ENCODE data around the gene SLC7A8.

SLC7A8 gene

GRCh38 chr14:23128969-23129758 is 54.3 kb downstream of the SLC7A8 start:
- Histone ChIP-seq H3K4me3 (ENCODE audit: insufficient read depth in 1 of 2, low read depth in 1 of 2, low read length in 2 of 2) (no peak overlapping the region), H3K23ac (ENCODE audit: low read length in 2 of 2) (no peak overlapping the region), H2BK15ac (ENCODE audit: low read depth, poor library complexity, severe bottlenecking) (no peak overlapping the region), H2BK5ac (ENCODE audit: low read depth, low read length, poor library complexity, severe bottlenecking) (no peak overlapping the region), H3K9ac (ENCODE audit: low read length) (no peak overlapping the region), H2AFZ (ENCODE audit: low read depth, low read length) (no peak overlapping the region), H3K4me2 (ENCODE audit: low read length, poor library complexity, severe bottlenecking) (no peak overlapping the region), H3K79me1 (replicated peaks; ENCODE audit: low read length, poor library complexity, severe bottlenecking) (no peaks in the 10 kb centered on the region), H3K14ac (ENCODE audit: low read length in 2 of 2) (no peak overlapping the region), H3K9me3 (ENCODE audit: control insufficient read depth, low read length) (no peaks in the 10 kb centered on the region), H2AK5ac (ENCODE audit: low read length, severe bottlenecking) (no peak overlapping the region), H2BK12ac (ENCODE audit: low read length in 2 of 2) (no peak overlapping the region), H4K91ac (ENCODE audit: low read length) (no peak overlapping the region), H3K27ac (ENCODE audit: low read length, poor library complexity, severe bottlenecking) (no peak overlapping the region), H3K27me3 (ENCODE audit: control insufficient read depth in 1 of 2, insufficient read depth in 1 of 2, low read length in 2 of 2) (peaks cover 0 to 14% of the 10 kb centered on the region in 2 experiments), H3K36me3 (ENCODE audit: control insufficient read depth in 1 of 2, insufficient read depth in 2 of 2, low read depth in 1 of 2, low read length in 2 of 2) (peaks cover 0 to 53% of the 10 kb centered on the region in 2 experiments), H3K4me1 (ENCODE audit: control insufficient read depth, insufficient read depth, low read depth, low read length) (no peaks in the 10 kb centered on the region), H4K8ac (ENCODE audit: low read length) (no peak overlapping the region), H3K4ac (ENCODE audit: low read depth in 1 of 2, low read length in 2 of 2) (no peak overlapping the region), H2BK120ac (ENCODE audit: low read depth, low read length) (no peak overlapping the region), H3K18ac (ENCODE audit: low read depth in 1 of 2, low read length in 2 of 2) (no peak overlapping the region)
- DNase-seq: no peak
- 96% methylated on average over 7 of the region's 7 CpGs for WGBS

GRCh38 chr14:23127861-23128260 is 55.6 kb downstream of the SLC7A8 start:
- 94% methylated on average over 3 of the region's 3 CpGs for WGBS
- H4K91ac ChIP-seq (ENCODE audit: low read length): no peak overlapping the region

GRCh38 chr14:23126548-23127278 is 56.7 kb downstream of the SLC7A8 start:
- H4K8ac ChIP-seq (ENCODE audit: low read length): no peak overlapping the region
- peak overlapping the region in 1 of 2 experiments; percentile 37 for H3K14ac ChIP-seq (ENCODE audit: low read length in 2 of 2)
- peaks cover 0 to 48% of the 10 kb centered on the region in 2 experiments for H3K36me3 ChIP-seq (ENCODE audit: control insufficient read depth in 1 of 2, insufficient read depth in 2 of 2, low read depth in 1 of 2, low read length in 2 of 2)
- H3K27ac ChIP-seq (ENCODE audit: low read length, poor library complexity, severe bottlenecking): no peak overlapping the region
- WGBS: 87% methylated on average over 6 of the region's 8 CpGs
- no peaks in the 10 kb centered on the region for H3K79me1 ChIP-seq (replicated peaks; ENCODE audit: low read length, poor library complexity, severe bottlenecking)
- no peak for DNase-seq
- no peaks in the 10 kb centered on the region for H3K9me3 ChIP-seq (ENCODE audit: control insufficient read depth, low read length)
- no peak overlapping the region for H2BK120ac ChIP-seq (ENCODE audit: low read depth, low read length)
- no peak overlapping the region for H4K91ac ChIP-seq (ENCODE audit: low read length)
- H2AFZ ChIP-seq (ENCODE audit: low read depth, low read length): no peak overlapping the region
- no peak overlapping the region for H3K4me2 ChIP-seq (ENCODE audit: low read length, poor library complexity, severe bottlenecking)
- peaks cover 2% of the 10 kb centered on the region for H3K4me1 ChIP-seq (ENCODE audit: control insufficient read depth, insufficient read depth, low read depth, low read length)
- H3K4ac ChIP-seq (ENCODE audit: low read depth in 1 of 2, low read length in 2 of 2): no peak overlapping the region
- no peak overlapping the region for H2BK12ac ChIP-seq (ENCODE audit: low read length in 2 of 2)
- no peak overlapping the region for H3K4me3 ChIP-seq (ENCODE audit: insufficient read depth in 1 of 2, low read depth in 1 of 2, low read length in 2 of 2)
- no peak overlapping the region for H3K9ac ChIP-seq (ENCODE audit: low read length)
- H3K27me3 ChIP-seq (ENCODE audit: control insufficient read depth in 1 of 2, insufficient read depth in 1 of 2, low read length in 2 of 2): peaks cover 0 to 14% of the 10 kb centered on the region in 2 experiments
- H2BK15ac ChIP-seq (ENCODE audit: low read depth, poor library complexity, severe bottlenecking): no peak overlapping the region
- H3K18ac ChIP-seq (ENCODE audit: low read depth in 1 of 2, low read length in 2 of 2): no peak overlapping the region
- no peak overlapping the region for H3K23ac ChIP-seq (ENCODE audit: low read length in 2 of 2)
- H2AK5ac ChIP-seq (ENCODE audit: low read length, severe bottlenecking): no peak overlapping the region
- no peak overlapping the region for H2BK5ac ChIP-seq (ENCODE audit: low read depth, low read length, poor library complexity, severe bottlenecking)

More at GRCh38 chr14:23127861-23128260, 55.6 kb downstream of the SLC7A8 start:
- no peak overlapping the region for H2AFZ ChIP-seq (ENCODE audit: low read depth, low read length)
- peaks cover 0 to 14% of the 10 kb centered on the region in 2 experiments for H3K27me3 ChIP-seq (ENCODE audit: control insufficient read depth in 1 of 2, insufficient read depth in 1 of 2, low read length in 2 of 2)
- no peak overlapping the region for H4K8ac ChIP-seq (ENCODE audit: low read length)
- no peak overlapping the region for H2BK12ac ChIP-seq (ENCODE audit: low read length in 2 of 2)
- no peak overlapping the region for H3K23ac ChIP-seq (ENCODE audit: low read length in 2 of 2)
- no peak overlapping the region for H3K18ac ChIP-seq (ENCODE audit: low read depth in 1 of 2, low read length in 2 of 2)
- H2BK5ac ChIP-seq (ENCODE audit: low read depth, low read length, poor library complexity, severe bottlenecking): no peak overlapping the region
- H3K4ac ChIP-seq (ENCODE audit: low read depth in 1 of 2, low read length in 2 of 2): no peak overlapping the region
- H2AK5ac ChIP-seq (ENCODE audit: low read length, severe bottlenecking): no peak overlapping the region
- H3K79me1 ChIP-seq (replicated peaks; ENCODE audit: low read length, poor library complexity, severe bottlenecking): no peaks in the 10 kb centered on the region
- no peak overlapping the region for H2BK120ac ChIP-seq (ENCODE audit: low read depth, low read length)
- no peak overlapping the region for H3K4me3 ChIP-seq (ENCODE audit: insufficient read depth in 1 of 2, low read depth in 1 of 2, low read length in 2 of 2)
- no peak overlapping the region for H3K4me2 ChIP-seq (ENCODE audit: low read length, poor library complexity, severe bottlenecking)
- H3K4me1 ChIP-seq (ENCODE audit: control insufficient read depth, insufficient read depth, low read depth, low read length): no peaks in the 10 kb centered on the region
- H3K9ac ChIP-seq (ENCODE audit: low read length): no peak overlapping the region
- H2BK15ac ChIP-seq (ENCODE audit: low read depth, poor library complexity, severe bottlenecking): no peak overlapping the region
- H3K36me3 ChIP-seq (ENCODE audit: control insufficient read depth in 1 of 2, insufficient read depth in 2 of 2, low read depth in 1 of 2, low read length in 2 of 2): peaks cover 0 to 53% of the 10 kb centered on the region in 2 experiments
- H3K9me3 ChIP-seq (ENCODE audit: control insufficient read depth, low read length): no peaks in the 10 kb centered on the region
- DNase-seq: no peak
- no peak overlapping the region for H3K14ac ChIP-seq (ENCODE audit: low read length in 2 of 2)
- no peak overlapping the region for H3K27ac ChIP-seq (ENCODE audit: low read length, poor library complexity, severe bottlenecking)

- H2BK15ac ChIP-seq (ENCODE audit: low read depth, poor library complexity, severe bottlenecking): no peak overlapping the region
- 88% methylated on average over 8 of the region's 9 CpGs for WGBS
- no peak overlapping the region for H3K23ac ChIP-seq (ENCODE audit: low read length in 2 of 2)
- peaks cover 0 to 41% of the 10 kb centered on the region in 2 experiments for H3K36me3 ChIP-seq (ENCODE audit: control insufficient read depth in 1 of 2, insufficient read depth in 2 of 2, low read depth in 1 of 2, low read length in 2 of 2)
- H3K4me1 ChIP-seq (ENCODE audit: control insufficient read depth, insufficient read depth, low read depth, low read length): peaks cover 7% of the 10 kb centered on the region
- H3K4me2 ChIP-seq (ENCODE audit: low read length, poor library complexity, severe bottlenecking): no peak overlapping the region
- no peak for DNase-seq
- no peak overlapping the region for H2BK120ac ChIP-seq (ENCODE audit: low read depth, low read length)
- no peak overlapping the region for H4K91ac ChIP-seq (ENCODE audit: low read length)
- H3K27me3 ChIP-seq (ENCODE audit: control insufficient read depth in 1 of 2, insufficient read depth in 1 of 2, low read length in 2 of 2): peaks cover 0 to 9% of the 10 kb centered on the region in 2 experiments
- no peak overlapping the region for H3K9ac ChIP-seq (ENCODE audit: low read length)
- no peaks in the 10 kb centered on the region for H3K79me1 ChIP-seq (replicated peaks; ENCODE audit: low read length, poor library complexity, severe bottlenecking)
- H4K8ac ChIP-seq (ENCODE audit: low read length): no peak overlapping the region
- H3K4me3 ChIP-seq (ENCODE audit: insufficient read depth in 1 of 2, low read depth in 1 of 2, low read length in 2 of 2): no peak overlapping the region
- H2BK5ac ChIP-seq (ENCODE audit: low read depth, low read length, poor library complexity, severe bottlenecking): no peak overlapping the region
- H3K27ac ChIP-seq (ENCODE audit: low read length, poor library complexity, severe bottlenecking): no peak overlapping the region
- no peak overlapping the region for H3K14ac ChIP-seq (ENCODE audit: low read length in 2 of 2)
- H3K9me3 ChIP-seq (ENCODE audit: control insufficient read depth, low read length): no peaks in the 10 kb centered on the region
- no peak overlapping the region for H3K18ac ChIP-seq (ENCODE audit: low read depth in 1 of 2, low read length in 2 of 2)
- no peak overlapping the region for H2BK12ac ChIP-seq (ENCODE audit: low read length in 2 of 2)
- H2AFZ ChIP-seq (ENCODE audit: low read depth, low read length): no peak overlapping the region
- H3K4ac ChIP-seq (ENCODE audit: low read depth in 1 of 2, low read length in 2 of 2): no peak overlapping the region
- no peak overlapping the region for H2AK5ac ChIP-seq (ENCODE audit: low read length, severe bottlenecking)
Observed at GRCh38 chr14:23125933-23126524, 57.4 kb downstream of the SLC7A8 start.

Measured in mesenchymal stem cell (in vitro differentiated cells and primary cell).